ENCODE results near the gene TYMP.

Gene TYMP

DNA sequence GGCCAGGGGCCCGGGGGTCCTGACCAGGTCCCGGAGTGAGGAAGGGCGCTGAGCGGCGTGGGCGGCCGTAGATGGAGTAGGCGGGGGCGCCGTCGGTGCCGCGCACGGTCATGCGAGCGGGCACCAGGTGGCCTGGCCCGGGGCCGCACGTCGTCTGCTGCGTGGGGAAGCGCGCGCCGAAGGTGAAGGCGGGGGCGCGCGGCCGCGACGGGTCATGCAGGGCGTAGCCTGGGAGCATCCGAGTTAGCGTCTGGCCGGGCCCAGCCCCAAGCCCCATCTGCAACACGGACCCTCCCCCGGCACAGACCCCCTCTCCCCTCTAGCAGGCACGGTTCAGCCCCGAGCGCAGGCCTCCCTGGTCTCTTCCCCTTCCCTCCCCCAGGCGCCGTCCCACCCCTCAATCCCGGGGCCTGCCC lies 1.7 kb upstream of the TYMP start:
- peak overlapping the region in 4 of 5 donors; percentile 81 to 96 (median 92) for H3K9ac ChIP-seq (ENCODE audit: low read length in 5 of 5)
- H3K9me3 ChIP-seq (ENCODE audit: control insufficient read depth in 5 of 5, low read length in 5 of 5): no peaks in the 10 kb centered on the region
- peak overlapping the region in 4 of 5 donors; percentile 71 to 85 (median 74) for H3K4me3 ChIP-seq (ENCODE audit: low read depth in 1 of 5, low read length in 5 of 5)
- H3K36me3 ChIP-seq (ENCODE audit: control insufficient read depth in 5 of 5, insufficient read depth in 5 of 5, low read length in 5 of 5): no peaks in the 10 kb centered on the region
- peak overlapping the region; percentile 95 for H3K27ac ChIP-seq (ENCODE audit: low read depth, low read length)
- H3K4me1 ChIP-seq (ENCODE audit: control insufficient read depth in 5 of 5, insufficient read depth in 5 of 5, low read length in 5 of 5): peaks cover 7 to 69% (median 43%) of the 10 kb centered on the region in 5 donors
- no peaks in the 10 kb centered on the region for H3K27me3 ChIP-seq (ENCODE audit: control insufficient read depth in 5 of 5, insufficient read depth in 4 of 5, low read length in 5 of 5)

GRCh38 chr22:50530877-50531545 lies 1.2 kb upstream of the TYMP start:
- no peaks in the 10 kb centered on the region for H3K36me3 ChIP-seq (ENCODE audit: control insufficient read depth in 5 of 5, insufficient read depth in 5 of 5, low read length in 5 of 5)
- peaks cover 7 to 75% (median 44%) of the 10 kb centered on the region in 5 donors for H3K4me1 ChIP-seq (ENCODE audit: control insufficient read depth in 5 of 5, insufficient read depth in 5 of 5, low read length in 5 of 5)
- peak overlapping the region; percentile 44 to 96 (median 92) for H3K9ac ChIP-seq (ENCODE audit: low read length in 5 of 5)
- peak overlapping the region; percentile 95 for H3K27ac ChIP-seq (ENCODE audit: low read depth, low read length)
- no peaks in the 10 kb centered on the region for H3K27me3 ChIP-seq (ENCODE audit: control insufficient read depth in 5 of 5, insufficient read depth in 4 of 5, low read length in 5 of 5)
- peak overlapping the region; percentile 35 to 85 (median 73) for H3K4me3 ChIP-seq (ENCODE audit: low read depth in 1 of 5, low read length in 5 of 5)
- no peaks in the 10 kb centered on the region for H3K9me3 ChIP-seq (ENCODE audit: control insufficient read depth in 5 of 5, low read length in 5 of 5)

- Histone ChIP-seq H3K4me1 (ENCODE audit: control insufficient read depth in 5 of 5, insufficient read depth in 5 of 5, low read length in 5 of 5) (peaks cover 7 to 76% (median 44%) of the 10 kb centered on the region in 5 donors), H3K9ac (ENCODE audit: low read length in 5 of 5) (peak overlapping the region in 4 of 5 donors; percentile 81 to 96 (median 92)), H3K9me3 (ENCODE audit: control insufficient read depth in 5 of 5, low read length in 5 of 5) (no peaks in the 10 kb centered on the region), H3K36me3 (ENCODE audit: control insufficient read depth in 5 of 5, insufficient read depth in 5 of 5, low read length in 5 of 5) (no peaks in the 10 kb centered on the region), H3K27me3 (ENCODE audit: control insufficient read depth in 5 of 5, insufficient read depth in 4 of 5, low read length in 5 of 5) (no peaks in the 10 kb centered on the region), H3K4me3 (ENCODE audit: low read depth in 1 of 5, low read length in 5 of 5) (peak overlapping the region in 4 of 5 donors; percentile 71 to 85 (median 74)), H3K27ac (ENCODE audit: low read depth, low read length) (peak overlapping the region; percentile 95)
Observed at GRCh38 chr22:50530580-50530876, 716 bp upstream of the TYMP start.

DNA sequence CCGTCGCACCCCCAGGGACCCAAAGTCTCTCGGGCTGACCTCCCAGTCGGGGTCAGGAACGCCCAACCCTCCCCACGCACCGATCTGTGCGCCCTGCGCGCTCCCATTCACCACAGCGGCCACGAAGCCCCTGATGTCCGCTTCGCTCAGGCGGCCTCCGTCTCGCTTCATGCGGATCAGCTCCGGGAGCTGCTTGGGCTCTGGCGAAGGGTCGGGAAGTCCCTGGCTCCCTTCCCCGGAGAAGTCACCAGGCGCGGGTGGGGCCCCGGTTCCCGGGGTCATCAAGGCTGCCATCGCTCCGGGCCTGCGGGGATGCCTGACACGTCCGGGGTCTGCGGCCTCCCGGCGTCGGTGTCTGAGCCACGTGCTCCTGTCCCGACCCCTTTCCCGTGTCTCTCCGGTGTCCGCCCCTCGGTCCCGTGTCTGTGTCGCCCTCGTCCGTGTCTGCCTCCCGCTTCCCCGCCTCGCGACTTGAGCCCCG lies 356 bp downstream of the TYMP start:
- Histone ChIP-seq H3K27ac (ENCODE audit: low read depth, low read length) (peak overlapping the region; percentile 95), H3K27me3 (ENCODE audit: control insufficient read depth in 5 of 5, insufficient read depth in 4 of 5, low read length in 5 of 5) (no peaks in the 10 kb centered on the region), H3K9me3 (ENCODE audit: control insufficient read depth in 5 of 5, low read length in 5 of 5) (no peaks in the 10 kb centered on the region), H3K4me1 (ENCODE audit: control insufficient read depth in 5 of 5, insufficient read depth in 5 of 5, low read length in 5 of 5) (peaks cover 10 to 86% (median 52%) of the 10 kb centered on the region in 5 donors), H3K9ac (ENCODE audit: low read length in 5 of 5) (peak overlapping the region; percentile 38 to 93 (median 87)), H3K4me3 (ENCODE audit: low read depth in 1 of 5, low read length in 5 of 5) (peak overlapping the region in 4 of 5 donors; percentile 71 to 85 (median 74)), H3K36me3 (ENCODE audit: control insufficient read depth in 5 of 5, insufficient read depth in 5 of 5, low read length in 5 of 5) (no peaks in the 10 kb centered on the region)

DNA sequence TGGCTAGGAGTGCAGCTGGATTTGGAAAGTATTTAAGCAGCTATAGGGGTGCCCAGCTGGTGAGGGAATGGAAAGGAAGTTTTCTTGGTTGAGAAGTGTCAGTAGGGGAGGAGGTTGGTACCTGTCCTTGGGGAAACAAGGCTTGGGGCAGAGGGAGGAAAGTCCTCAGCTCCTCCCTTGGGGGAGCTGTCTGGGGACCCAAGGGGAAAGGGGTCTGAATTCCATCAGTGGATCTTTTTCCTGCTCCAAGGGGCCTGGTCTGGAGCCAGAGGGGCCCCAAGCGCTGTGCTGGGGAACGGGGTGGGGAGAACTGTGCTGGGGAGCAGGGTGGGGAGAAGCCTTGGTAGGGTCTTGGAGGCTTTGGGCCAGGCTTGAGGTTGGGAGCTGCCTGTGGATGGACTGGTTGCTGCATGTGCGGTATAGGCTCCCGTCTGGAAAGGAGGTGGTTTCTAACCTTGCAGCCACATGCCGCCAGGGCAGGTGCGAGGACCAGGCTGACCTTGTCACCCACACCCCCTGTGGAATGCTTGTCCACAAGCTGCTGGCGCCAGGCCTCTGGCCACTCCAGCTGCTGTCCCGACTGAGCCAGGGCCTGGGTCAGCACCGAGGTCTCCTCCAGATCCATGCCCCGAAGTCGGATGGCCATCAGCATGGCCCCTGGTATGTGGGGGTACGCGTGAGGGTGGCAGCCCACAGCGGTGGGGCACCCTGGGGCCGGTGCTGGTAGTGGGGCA lies 963 bp downstream of the TYMP start:
- H3K27ac ChIP-seq (ENCODE audit: low read depth, low read length): peak overlapping the region; percentile 95

DNA sequence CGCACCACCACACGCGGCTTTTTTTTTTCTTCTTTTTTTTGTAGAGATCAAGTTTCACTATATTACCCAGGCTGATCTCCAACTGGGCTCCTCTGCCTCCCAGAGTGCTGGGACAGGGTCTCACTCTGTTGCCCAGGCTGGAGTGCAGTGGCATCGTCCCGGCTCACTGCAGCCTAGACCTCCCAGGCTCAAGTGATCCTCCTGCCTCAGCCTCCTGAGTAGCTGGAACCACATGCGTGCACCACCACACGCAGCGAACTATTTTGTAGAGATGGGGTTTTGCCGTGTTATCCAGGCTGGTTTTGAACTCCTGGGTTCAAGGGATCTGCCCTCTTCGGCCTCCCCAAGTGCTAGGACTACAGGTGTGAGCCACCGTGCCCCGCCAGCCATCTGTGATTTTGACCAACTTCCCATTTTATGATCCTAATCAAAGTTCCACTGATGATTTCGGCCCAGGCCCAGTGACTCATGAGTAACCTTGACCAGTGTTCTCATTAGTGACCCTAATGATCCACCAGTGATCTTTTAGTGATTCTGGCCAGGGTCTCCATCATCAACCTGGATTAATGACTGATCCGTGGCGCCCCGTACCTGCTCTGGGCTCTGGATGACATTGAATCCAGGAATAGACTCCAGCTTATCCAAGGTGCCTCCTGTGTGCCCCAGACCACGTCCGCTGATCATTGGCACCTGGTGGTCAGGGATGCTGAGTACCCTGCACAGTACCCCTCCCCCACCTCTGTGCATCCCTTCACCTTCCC lies 1.7 kb downstream of the TYMP start:
- Histone ChIP-seq H3K27ac (ENCODE audit: low read depth, low read length) (peak overlapping the region; percentile 95), H3K4me1 (ENCODE audit: control insufficient read depth in 5 of 5, insufficient read depth in 5 of 5, low read length in 5 of 5) (peaks cover 10 to 84% (median 57%) of the 10 kb centered on the region in 5 donors), H3K27me3 (ENCODE audit: control insufficient read depth in 5 of 5, insufficient read depth in 4 of 5, low read length in 5 of 5) (no peaks in the 10 kb centered on the region), H3K36me3 (ENCODE audit: control insufficient read depth in 5 of 5, insufficient read depth in 5 of 5, low read length in 5 of 5) (peaks cover 0 to 12% (median 8%) of the 10 kb centered on the region in 5 donors), H3K4me3 (ENCODE audit: low read depth in 1 of 5, low read length in 5 of 5) (peak overlapping the region in 4 of 5 donors; percentile 71 to 85 (median 74)), H3K9ac (ENCODE audit: low read length in 5 of 5) (peak overlapping the region in 2 of 5 donors; percentile 6 to 93), H3K9me3 (ENCODE audit: control insufficient read depth in 5 of 5, low read length in 5 of 5) (no peaks in the 10 kb centered on the region)

More for the DNA sequence above, 963 bp downstream of the TYMP start:
- H3K9ac ChIP-seq (ENCODE audit: low read length in 5 of 5): peak overlapping the region; percentile 38 to 93 (median 87)
- H3K4me1 ChIP-seq (ENCODE audit: control insufficient read depth in 5 of 5, insufficient read depth in 5 of 5, low read length in 5 of 5): peaks cover 10 to 86% (median 57%) of the 10 kb centered on the region in 5 donors
- H3K9me3 ChIP-seq (ENCODE audit: control insufficient read depth in 5 of 5, low read length in 5 of 5): no peaks in the 10 kb centered on the region
- H3K4me3 ChIP-seq (ENCODE audit: low read depth in 1 of 5, low read length in 5 of 5): peak overlapping the region in 4 of 5 donors; percentile 71 to 85 (median 74)
- H3K36me3 ChIP-seq (ENCODE audit: control insufficient read depth in 5 of 5, insufficient read depth in 5 of 5, low read length in 5 of 5): peaks cover 0 to 4% (median 1%) of the 10 kb centered on the region in 5 donors
- no peaks in the 10 kb centered on the region for H3K27me3 ChIP-seq (ENCODE audit: control insufficient read depth in 5 of 5, insufficient read depth in 4 of 5, low read length in 5 of 5)

GRCh38 chr22:50526834-50527801 lies 2.7 kb downstream of the TYMP start:
- Histone ChIP-seq H3K27ac (ENCODE audit: low read depth, low read length) (peak overlapping the region; percentile 95), H3K9ac (ENCODE audit: low read length in 5 of 5) (peak overlapping the region in 4 of 5 donors; percentile 67 to 92 (median 78)), H3K4me1 (ENCODE audit: control insufficient read depth in 5 of 5, insufficient read depth in 5 of 5, low read length in 5 of 5) (peaks cover 7 to 76% (median 54%) of the 10 kb centered on the region in 5 donors), H3K36me3 (ENCODE audit: control insufficient read depth in 5 of 5, insufficient read depth in 5 of 5, low read length in 5 of 5) (peaks cover 0 to 22% (median 18%) of the 10 kb centered on the region in 5 donors), H3K4me3 (ENCODE audit: low read depth in 1 of 5, low read length in 5 of 5) (peak overlapping the region; percentile 61 to 78 (median 67)), H3K27me3 (ENCODE audit: control insufficient read depth in 5 of 5, insufficient read depth in 4 of 5, low read length in 5 of 5) (no peaks in the 10 kb centered on the region), H3K9me3 (ENCODE audit: control insufficient read depth in 5 of 5, low read length in 5 of 5) (no peaks in the 10 kb centered on the region)

DNA sequence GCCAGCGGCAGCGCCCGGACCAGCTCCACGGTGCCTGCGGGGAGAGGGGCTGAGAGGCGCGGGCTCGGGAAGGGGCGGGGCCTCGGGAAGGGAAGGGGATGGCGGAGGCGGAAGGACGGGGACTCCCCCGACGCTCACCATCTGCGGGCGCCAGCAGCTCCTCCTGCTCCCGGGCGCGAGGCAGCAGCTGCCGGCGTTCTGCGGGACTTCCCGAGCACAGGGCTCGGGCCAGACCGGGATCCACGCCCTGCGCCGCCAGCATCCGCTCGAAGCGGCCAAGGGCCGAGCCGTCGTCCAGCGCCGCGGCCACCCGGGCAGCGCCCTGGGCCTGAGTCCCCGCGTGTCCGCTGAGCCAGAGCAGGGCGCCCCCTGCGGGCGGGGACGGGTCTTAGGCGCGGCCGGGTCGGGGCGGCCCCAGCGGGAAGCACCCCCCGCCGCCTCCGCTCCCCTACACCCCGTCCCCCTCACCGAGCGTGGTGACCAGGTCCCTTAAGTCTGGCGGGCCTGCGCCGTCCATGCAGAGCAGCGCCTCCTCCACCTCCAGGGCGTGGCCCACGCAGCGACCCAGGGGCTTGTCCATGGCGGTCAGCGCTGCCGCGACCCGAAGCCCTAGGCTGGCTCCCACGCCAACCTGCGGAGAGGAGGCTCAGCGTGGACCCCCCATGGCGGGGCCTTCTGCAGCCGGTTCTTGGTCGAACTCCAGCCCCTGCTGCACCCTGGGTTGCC lies 3.5 kb downstream of the TYMP start:
- H3K9ac ChIP-seq (ENCODE audit: low read length in 5 of 5): peak overlapping the region in 4 of 5 donors; percentile 71 to 92 (median 78)
- H3K27ac ChIP-seq (ENCODE audit: low read depth, low read length): peak overlapping the region; percentile 95
- no peaks in the 10 kb centered on the region for H3K27me3 ChIP-seq (ENCODE audit: control insufficient read depth in 5 of 5, insufficient read depth in 4 of 5, low read length in 5 of 5)
- H3K9me3 ChIP-seq (ENCODE audit: control insufficient read depth in 5 of 5, low read length in 5 of 5): no peaks in the 10 kb centered on the region
- peak overlapping the region; percentile 61 to 78 (median 67) for H3K4me3 ChIP-seq (ENCODE audit: low read depth in 1 of 5, low read length in 5 of 5)
- peaks cover 7 to 68% (median 49%) of the 10 kb centered on the region in 5 donors for H3K4me1 ChIP-seq (ENCODE audit: control insufficient read depth in 5 of 5, insufficient read depth in 5 of 5, low read length in 5 of 5)
- H3K36me3 ChIP-seq (ENCODE audit: control insufficient read depth in 5 of 5, insufficient read depth in 5 of 5, low read length in 5 of 5): peaks cover 0 to 30% (median 27%) of the 10 kb centered on the region in 5 donors
